Fibroblast of the aortic adventitia (primary cell): ENCODE results near the gene LRFN4. TPM values are rescaled to one million over a fixed set of nuclear protein-coding genes. Genes with fewer than 3 reads are reported as not detected.
A peak's percentile ranks its signal among the peaks of the same experiment; 100 is the strongest.

Source experiments
- DNase-seq: peaks from one replicate; pipeline ENCODE4 v3.0.0-alpha.2; 2010; ENCODE audit warnings: low read depth
- H3K4me3 ChIP-seq: 2 replicates; pipeline ENCODE4 v1.5.1; 2011; ENCODE audit warnings: low read depth, mild to moderate bottlenecking, control low read depth, low read length, moderate library complexity
- total RNA-seq: library from RNA; depleted of rRNA; stranded (reverse); fragments of >200 nt; gene quantifications from 2 replicates; pipeline ENCODE4 v1.2.3, GENCODE V29; 2012; ENCODE audit warnings: low replicate concordance
- TF ChIP-seq, protein P1 (sequence below): IDR thresholded peaks from 2 replicates; pipeline ENCODE4 v1.5.1; 2011; ENCODE audit warnings: mild to moderate bottlenecking, low read length, control low read depth, inconsistent platforms; ENCODE audit not compliant: insufficient read depth

Gene LRFN4
- total RNA-seq, 1 donor, result 25.8 TPM

DNA sequence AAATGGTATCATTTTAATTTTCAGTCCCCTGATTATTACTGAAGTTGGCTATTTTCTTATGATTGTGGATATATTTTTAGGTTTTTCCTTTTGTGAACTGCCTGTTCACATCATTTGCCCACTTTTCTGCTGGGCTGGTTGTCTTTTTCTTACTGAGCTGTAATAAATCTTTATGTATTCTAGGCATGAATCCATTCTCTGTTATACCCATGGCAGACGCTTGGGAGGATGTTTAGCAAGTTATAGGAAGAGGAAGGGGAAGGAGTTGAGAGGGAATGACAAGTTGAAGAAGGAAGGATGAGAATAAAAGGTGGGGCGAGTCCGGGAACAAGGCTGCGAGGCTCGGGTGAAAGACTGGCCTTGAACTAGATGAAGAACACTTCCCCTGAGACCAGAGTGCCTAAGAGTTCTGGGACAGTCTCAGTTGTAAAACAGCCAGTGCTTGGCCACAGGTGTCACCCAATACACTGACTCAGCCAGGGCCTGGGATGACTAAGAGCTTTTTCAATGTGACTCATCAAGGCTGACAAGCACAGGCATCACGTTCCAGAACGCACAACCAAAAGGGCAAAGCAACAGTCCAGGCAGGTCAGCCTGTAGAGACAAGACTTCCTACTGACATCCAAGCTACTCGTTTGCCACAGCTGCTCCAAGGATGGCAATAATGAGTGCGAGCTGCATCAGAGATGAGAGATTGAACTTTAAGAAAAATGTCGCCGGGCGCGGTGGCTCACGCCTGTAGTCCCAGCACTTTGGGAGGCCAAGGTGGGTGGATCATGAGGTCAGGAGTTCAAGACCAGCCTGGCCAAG is 35.2 kb downstream of the LRFN4 start:
- no peak overlapping the region for H3K4me3 ChIP-seq
- peak; percentile 87 for DNase-seq
- TF ChIP-seq, protein P1, sequence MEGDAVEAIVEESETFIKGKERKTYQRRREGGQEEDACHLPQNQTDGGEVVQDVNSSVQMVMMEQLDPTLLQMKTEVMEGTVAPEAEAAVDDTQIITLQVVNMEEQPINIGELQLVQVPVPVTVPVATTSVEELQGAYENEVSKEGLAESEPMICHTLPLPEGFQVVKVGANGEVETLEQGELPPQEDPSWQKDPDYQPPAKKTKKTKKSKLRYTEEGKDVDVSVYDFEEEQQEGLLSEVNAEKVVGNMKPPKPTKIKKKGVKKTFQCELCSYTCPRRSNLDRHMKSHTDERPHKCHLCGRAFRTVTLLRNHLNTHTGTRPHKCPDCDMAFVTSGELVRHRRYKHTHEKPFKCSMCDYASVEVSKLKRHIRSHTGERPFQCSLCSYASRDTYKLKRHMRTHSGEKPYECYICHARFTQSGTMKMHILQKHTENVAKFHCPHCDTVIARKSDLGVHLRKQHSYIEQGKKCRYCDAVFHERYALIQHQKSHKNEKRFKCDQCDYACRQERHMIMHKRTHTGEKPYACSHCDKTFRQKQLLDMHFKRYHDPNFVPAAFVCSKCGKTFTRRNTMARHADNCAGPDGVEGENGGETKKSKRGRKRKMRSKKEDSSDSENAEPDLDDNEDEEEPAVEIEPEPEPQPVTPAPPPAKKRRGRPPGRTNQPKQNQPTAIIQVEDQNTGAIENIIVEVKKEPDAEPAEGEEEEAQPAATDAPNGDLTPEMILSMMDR, result no peak

DNA sequence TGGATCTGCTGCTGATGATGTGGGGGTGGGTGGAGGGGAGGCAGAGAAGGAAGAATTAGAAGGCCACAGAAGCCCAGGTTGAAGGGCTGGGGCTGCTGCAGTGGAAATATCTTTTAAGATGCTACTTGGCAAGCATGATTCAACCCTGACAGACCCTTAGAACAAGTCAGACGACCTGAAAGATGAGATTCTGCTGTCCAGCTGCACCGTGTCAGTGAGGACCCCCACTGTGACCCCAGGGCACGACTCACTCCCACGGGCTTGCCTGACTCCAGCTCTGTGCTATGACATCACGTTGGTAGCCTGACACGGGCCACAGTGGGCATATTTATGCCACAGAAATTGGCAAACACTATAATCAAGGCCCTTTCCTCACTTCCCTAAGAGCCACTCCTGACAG is 36.0 kb downstream of the LRFN4 start:
- DNase-seq, result no peak
- TF ChIP-seq, protein P1, result no peak
- no peak overlapping the region for H3K4me3 ChIP-seq

DNA sequence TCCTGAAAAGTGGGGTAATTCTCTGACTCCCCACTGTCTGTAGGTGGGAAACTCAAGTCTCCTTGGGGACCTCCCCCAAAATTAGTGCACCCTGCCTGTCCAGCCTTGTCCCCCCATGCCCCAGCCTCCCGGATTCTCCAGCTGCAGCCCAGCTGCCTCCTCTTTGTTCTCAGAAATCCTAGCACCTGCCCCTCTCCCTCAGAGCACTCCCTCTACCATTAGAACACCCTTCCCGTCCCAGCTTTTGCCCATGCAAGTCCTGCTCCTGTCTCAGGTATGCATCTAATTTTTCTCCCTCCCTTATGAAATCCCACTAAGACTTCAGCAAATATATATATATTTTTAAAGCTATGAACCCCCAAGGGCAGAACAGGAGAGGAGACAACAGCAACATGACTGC is 37.3 kb downstream of the LRFN4 start:
- TF ChIP-seq, protein P1, result no peak
- DNase-seq, result no peak
- H3K4me3 ChIP-seq, result no peak overlapping the region

DNA sequence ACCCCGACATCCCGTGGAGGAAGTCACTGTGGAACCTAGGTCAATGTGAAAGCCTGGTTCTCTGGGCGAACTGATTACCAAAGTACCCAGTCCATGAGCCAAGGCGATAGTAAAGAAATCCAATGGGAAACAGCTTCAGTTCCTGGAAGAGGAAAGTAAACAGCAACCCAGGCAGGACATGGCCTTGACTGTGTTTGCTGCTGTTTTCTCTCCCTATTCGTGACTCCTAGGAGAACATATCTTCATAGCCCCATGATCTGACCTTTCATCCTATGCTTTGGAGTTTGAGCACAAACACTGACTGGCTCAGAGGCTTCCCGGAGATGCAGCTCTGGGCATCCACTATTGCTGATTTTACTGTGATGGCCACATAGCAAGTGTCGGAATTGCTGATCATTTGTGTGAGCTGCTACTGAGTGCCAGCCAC is 45.1 kb downstream of the LRFN4 start:
- no peak overlapping the region for H3K4me3 ChIP-seq
- TF ChIP-seq, protein P1, result no peak
- DNase-seq, result no peak

DNA sequence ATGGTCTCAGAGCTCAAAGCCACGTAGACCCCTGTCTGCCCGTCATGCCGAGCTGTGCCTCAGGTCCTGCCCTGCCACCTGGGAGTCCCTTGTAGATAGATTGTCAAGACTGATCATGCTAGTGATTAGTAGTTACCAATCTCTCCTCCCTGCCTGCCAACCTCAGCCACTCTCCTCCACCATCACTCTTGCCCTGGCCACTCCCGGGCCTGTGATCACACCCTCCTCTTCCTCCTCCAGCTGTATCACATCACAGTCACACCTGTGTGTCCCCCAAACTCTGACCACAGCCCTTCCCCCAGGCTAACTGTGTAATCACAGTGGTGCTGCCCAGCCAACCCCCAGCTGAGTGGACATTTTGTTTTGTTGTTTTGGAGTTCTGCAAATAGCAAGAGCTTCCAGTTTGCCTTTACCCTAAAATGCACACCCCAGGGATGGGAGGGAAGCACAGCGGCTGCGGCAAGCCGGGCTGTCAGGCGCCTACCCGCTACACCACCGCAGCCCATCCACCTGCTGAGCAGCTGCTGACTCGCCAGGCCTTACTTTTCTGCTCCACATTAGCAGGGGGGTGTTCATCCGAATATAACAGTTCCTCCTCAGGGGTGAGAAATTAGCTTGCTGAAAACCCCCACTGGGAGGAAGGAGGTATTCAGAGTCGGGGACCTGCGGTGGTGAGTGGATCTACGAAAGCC is 45.8 kb downstream of the LRFN4 start:
- TF ChIP-seq, protein P1, result no peak
- DNase-seq, result no peak
- no peak overlapping the region for H3K4me3 ChIP-seq

DNA sequence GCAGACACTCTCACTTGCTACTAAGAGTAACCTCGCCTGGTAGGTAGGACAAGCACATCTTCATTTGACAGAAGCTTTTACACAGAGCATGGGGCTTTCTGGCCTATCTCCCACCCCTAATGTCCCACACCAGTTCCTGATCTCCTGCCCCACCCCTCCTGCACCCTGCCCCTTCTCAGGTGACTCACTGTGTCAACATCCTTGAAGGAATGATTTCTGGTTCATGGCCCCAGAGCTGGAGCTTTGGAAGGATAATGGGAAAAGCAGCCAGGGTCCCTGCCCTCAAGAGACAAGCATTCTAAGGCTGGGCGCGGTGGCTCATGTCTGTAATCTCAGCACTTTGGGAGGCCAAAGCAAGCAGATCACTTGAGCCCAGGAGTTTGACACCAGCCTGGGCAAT is 47.2 kb downstream of the LRFN4 start:
- TF ChIP-seq, protein P1, result no peak
- no peak overlapping the region for H3K4me3 ChIP-seq
- DNase-seq, result peak; percentile 20
